Frontal cortex (tissue), 4 donors: ENCODE data around the gene DDA1. TPM values are rescaled to one million over a fixed set of nuclear protein-coding genes. Genes with fewer than 3 reads are reported as not detected.
"Not testable (repeated sequence)": the region's sequence is repeated elsewhere in the genome, so short reads cannot be mapped to it uniquely, and the experiment has no call there.

ENCODE experiments used
- DNase-seq, 2 donors: peaks; one replicate each; pipeline ENCODE4 v3.0.0; 2012; ENCODE audit warnings: low spot score in 2 of 2
- FAIRE-seq: peaks from 2 replicates; lab custom pipeline; 2012; peaks lifted over from hg19 to GRCh38; lab: Jason Lieb, UNC
- total RNA-seq: library from RNA; depleted of rRNA; stranded (reverse); fragments of >200 nt; gene quantifications from one replicate; pipeline ENCODE4 v1.2.3, GENCODE V29; 2014
- donor health status: control.
- donor health status: control.
- donor health status: control.

Gene DDA1
- total RNA-seq, 1 donor from 2014 or later, result 10.2 TPM

GRCh38 chr19:17338433-17339078 is 29.2 kb downstream of the DDA1 start:
- DNase-seq (no peak), FAIRE-seq (no peak)

DNA sequence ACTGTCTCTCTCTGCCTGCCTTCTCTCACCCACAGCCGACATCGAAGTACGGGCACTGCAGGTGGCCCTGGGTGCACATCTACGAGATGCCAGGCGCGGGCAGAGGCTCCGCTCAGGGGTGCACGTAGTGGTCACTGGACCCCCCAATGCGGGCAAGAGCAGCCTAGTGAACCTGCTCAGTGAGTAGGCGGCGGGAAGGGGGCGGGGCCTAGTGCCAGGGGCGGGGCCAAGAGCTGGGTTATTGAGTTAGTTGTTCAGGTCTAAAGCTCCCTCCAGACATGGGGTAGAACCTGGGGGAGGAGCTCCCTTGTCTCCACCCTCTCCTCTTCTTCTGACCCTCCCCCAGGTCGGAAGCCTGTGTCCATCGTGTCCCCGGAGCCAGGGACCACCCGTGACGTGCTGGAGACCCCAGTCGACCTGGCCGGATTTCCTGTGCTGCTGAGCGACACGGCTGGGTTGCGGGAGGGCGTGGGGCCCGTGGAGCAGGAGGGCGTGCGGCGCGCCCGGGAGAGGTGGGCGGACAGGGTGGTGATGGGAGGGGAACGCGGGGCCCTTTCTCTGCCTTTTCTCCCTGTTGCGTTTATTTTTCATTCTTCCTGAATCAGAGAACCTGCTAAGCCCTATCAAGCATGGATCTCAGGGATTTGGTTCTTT is 29.9 kb downstream of the DDA1 start:
- no peak for FAIRE-seq
- no peak for DNase-seq

DNA sequence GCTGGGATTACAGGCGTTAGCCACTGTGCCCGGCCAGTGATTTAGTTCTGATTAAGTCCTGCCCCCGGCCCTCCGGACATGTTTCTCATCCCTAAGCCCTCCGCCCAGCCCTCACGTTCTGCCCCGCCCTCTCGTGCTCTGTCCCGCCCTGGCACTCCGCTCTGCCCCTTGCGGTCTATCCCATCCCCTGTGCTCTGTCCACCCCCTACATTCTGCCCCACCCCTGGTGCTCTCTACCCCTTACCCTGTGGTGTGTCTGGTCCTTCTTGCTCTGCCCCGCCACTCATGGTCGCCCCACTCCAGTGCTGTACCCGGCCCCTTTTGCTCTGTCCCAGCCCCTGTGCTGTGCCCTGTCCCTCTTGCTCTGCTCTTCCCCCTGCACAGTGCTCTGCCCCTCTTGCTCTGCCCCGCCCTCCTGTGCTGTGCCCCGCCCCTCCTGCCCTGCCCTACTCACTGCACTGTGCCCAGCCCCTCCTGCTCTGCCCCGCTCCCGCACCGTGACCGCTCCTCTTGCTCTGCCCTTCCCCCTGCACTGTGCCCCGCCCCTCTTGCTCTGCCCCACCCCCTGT is 31.0 kb downstream of the DDA1 start:
- no peak for FAIRE-seq
- DNase-seq, result no peak

GRCh38 chr19:17340871-17341357 is 31.6 kb downstream of the DDA1 start:
- no peak for DNase-seq

DNA sequence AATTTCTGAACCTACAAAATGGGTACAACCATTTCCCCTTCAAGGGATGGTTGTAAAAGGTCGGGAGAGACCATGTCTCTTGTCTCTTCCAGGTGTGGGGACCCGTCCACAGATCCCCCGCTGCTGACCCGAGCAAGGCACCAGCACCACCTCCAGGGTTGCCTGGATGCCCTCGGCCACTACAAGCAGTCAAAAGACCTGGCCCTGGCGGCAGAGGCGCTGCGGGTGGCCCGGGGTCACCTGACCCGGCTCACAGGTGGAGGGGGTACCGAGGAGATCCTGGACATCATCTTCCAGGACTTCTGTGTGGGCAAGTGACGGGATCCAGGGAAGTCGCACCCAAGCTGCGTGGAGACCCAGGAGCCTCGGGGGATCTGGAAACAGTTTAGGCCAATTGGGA is 32.0 kb downstream of the DDA1 start:
- no peak for FAIRE-seq

More at GRCh38 chr19:17340871-17341357, 31.6 kb downstream of the DDA1 start:
- FAIRE-seq, result no peak

DNA sequence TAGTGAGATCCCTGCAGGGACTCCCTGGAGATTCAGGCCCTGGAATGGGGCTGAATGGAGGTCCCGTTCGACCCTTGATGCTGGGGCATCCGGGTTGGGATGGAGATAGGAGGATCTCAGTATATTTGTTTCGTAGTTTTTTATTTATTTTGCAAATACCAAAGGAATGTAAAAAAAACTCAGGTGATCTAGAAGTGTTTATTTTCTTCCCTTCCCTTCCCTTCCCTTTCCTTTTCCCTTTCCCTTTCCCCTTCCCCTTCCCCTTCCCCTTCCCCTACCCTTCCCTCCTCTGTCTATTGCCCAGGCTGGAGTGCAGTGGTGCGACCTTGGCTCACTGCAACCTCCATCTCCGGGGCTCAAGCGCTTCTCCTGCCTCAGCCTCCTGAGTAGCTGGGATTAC is 32.5 kb downstream of the DDA1 start:
- DNase-seq (no peak), FAIRE-seq (no peak)

More for the DNA sequence above, 32.0 kb downstream of the DDA1 start:
- no peak for DNase-seq

- DNase-seq (peak; percentile 65 to 83), FAIRE-seq (no peak)
Observed at GRCh38 chr19:17346109-17346671, 36.8 kb downstream of the DDA1 start.

DNA sequence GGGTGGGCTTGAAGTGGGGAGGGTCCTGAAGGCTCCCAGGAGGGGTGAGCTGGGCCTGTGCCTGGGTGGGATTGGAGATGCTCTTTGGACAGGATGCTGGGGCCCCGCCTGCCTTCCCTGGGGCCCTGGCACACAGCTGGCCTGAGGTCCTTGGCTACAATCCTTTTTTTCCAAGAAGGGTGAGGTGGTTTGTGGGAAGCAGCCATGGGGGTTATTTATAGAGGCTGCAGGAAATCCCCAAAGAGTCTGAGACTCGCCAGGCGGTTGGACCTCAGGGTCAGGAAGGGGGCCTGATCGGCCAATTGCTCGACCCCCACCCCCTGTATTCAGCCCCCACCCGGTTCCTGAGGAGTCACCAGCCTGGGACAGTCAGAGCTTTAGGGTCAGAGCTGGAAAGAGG is 38.0 kb downstream of the DDA1 start:
- DNase-seq (no peak), FAIRE-seq (no peak)

DNA sequence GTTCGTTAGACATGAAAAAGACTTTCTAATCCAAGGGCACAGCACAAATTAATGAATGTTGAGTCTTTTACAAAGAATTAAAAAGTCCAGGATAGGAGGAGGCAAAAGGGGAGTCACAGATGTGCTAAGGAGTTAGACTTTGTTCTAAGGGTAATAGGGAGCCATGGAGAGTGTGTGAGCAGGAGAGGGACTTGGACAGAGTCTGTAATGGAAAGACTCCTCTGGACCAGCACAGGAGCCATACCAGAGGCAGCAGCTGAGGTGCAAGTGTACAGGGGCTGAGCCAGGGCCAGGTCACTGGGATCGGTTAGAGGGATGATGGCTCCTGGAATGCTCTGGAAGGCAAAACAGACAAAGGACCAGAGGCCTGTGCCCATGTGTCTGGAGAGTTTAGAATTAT is 38.5 kb downstream of the DDA1 start:
- FAIRE-seq (no peak), DNase-seq (no peak)

- DNase-seq, result no peak
- FAIRE-seq, result no peak
Observed at GRCh38 chr19:17348700-17349099, 39.3 kb downstream of the DDA1 start.

GRCh38 chr19:17351815-17352435 is 42.6 kb downstream of the DDA1 start:
- FAIRE-seq (no peak), DNase-seq (no peak)

DNA sequence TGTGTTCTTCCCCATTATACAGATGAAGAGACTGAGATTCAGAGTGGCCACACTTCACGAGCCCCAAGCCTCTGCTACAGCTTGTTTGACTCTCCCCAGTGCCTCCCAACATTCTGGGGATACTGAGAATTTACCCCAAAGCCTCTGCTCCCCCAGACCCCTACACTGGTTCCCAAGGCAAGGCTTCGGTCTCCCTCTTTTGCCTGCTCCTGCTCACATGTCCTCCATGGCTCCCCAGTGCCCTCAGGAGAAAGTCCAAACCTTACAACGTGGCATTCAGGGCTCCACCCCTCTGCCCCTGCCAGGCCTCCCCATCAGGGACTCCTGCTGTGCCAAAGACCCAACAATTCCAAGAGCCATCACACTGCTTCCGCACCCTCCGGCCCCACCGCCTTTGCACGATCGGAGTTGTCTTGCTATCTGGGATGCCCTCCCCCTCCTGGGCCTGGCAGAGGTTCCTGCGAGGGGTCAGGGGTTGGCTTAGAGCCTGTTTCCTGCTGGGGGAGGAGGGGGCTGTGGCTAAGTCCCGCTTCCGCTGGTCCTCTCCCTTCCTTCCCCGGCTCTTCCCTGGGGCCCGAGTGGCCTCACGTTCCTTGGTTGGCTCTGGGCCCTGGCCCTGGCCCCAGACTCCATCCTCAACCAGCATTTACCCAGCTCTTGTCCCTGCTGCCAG is 43.4 kb downstream of the DDA1 start:
- FAIRE-seq (no peak), DNase-seq (no peak)

DNA sequence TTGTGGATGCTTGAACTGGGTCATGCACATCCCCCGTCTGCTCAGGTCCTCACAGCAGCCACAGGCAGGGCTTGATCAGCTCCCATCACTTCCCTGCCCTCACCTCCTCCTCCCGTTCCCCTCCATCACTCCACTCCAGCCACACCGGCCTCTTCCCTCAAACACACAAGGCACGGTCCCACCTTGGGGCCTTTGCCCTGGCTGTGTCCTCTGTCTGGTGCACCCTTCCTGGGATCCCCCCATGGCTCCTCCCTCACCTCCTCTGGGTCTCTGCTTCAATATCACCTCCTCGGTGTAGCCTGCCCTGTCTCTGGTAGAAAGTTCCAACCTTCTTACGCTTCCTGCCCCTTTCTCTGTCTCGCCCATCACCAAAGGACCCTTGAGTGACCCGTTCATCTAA is 44.0 kb downstream of the DDA1 start:
- no peak for FAIRE-seq
- no peak for DNase-seq

DNA sequence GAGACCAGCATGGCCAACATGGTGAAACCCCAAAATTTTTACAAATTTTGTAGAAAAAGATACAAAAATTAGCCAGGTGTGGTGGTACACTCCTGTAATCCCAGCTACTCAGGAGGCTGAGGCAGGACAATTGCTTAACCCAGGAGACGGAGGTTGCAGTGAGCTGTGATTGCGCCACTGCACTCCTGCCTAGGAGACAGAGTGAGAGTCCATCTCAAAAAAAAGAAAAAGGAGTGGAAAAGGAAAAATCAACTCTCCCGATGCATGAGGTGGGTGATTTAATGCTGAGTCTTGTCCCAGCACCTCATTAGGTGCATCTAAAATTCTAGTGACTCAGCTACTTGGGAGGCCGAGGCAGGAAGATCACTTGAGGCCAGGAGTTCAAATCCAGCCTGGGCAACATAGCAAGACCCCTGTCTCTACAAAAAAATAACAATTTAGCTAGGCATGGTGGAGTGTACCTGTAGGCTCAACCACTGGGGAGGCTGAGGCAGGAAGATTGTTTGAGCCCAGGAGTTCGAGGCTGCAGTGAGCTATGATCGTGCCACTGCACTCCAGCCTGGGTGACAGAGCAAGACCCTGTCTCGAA is 47.8 kb downstream of the DDA1 start:
- DNase-seq, result no peak
- no peak for FAIRE-seq

- DNase-seq (no peak), FAIRE-seq (no peak)
Observed at GRCh38 chr19:17357724-17358123, 48.4 kb downstream of the DDA1 start.

DNA sequence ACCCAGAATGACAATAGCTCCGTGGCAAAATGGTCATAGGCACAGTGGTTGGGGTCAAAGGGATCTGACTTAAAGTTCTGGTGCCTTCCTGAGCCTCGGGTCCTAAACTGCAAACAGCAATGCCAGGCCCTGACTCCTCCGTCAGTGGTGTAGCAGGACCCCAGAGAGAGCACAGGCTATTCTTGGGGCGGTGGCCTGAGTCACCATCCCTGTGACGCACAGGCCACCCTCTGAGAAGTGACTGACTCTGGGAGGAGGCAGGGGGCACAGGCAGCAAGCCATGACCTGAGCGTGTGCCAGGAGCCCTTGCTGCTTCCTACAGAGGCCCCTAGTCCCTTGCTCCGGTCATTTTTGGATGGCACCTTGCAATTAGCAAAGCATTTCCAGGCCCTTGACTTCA is 49.0 kb downstream of the DDA1 start:
- DNase-seq (no peak), FAIRE-seq (no peak)

DNA sequence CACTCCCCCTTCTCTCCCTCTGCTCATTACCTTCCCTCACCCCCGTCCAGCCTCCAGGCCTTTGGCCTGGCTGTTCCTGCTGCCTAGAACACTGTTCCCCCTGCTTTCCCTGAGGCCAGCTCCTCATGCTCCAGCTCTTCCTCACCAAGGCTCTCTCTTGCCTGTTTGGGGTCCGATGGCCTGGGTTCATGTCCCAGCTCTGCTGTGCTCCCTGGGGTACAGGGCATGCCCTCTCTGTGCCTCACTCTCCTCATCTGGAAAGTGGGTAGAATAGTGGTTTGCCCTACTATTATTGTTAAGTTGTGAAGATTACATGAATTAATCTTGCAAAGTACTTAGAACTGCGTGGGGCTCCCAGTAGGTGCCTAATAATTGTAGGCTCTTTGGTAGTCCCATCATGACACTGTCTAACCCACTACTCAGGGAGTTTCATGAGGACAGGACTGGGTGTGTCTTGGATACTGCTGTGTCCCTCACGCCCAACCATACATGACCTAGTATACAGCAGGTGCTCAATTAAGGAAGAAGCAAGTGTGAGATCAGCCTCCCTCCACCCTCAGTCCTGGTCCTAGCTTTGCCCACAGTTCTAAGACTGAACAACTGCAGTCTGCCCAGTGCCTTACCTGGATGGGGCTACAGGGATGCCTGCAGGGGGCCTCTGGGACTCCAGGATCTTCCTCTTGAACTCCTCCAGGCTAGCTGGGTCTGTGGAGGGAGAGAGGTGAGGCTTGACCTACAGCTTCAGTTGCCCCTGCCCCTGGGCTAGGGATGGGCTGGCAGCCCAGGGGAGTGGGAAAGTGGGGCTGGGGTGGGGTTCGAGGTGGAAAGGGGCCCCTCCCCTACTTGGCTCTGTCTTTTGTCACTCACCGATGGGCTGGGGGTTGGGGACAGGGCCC is 50.8 kb downstream of the DDA1 start:
- no peak for FAIRE-seq
- no peak for DNase-seq

DNA sequence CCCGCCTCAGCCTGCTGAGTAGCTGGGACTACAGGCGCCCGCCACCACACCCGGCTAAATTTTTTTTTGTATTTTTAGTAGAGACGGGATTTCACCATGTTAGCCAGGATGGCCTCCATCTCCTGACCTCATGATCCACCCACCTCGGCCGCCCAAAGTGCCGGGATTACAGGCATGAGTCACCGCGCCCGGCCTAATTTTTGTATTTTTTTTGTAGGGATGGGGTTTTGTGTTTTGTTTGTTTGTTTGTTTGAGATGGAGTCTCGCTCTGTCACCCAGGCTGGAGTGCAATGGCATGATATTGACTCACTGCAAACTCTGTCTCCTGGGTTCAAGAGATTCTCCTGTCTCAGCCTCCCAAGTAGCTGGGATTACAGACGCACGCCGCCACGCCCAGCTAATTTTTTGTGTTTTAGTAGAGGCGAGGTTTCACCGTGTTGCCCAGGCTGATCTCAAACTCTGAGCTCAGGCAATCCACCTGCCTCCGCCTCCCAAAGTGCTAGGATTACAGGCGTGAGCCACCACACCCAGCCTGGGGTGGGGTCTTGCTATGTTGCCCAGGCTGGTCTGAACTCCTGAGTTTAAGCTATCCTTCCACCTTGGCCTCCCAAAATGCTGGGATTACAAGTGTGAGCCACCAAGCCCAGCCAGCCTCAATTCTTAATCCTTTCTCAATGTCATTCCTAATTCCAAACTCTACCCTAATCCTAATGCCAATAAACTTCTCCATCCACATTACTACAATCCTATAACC is 54.7 kb downstream of the DDA1 start:
- not testable (repeated sequence) for DNase-seq, FAIRE-seq
